Nephron progenitor cell (in vitro differentiated cells): Measurements from ENCODE around the gene PCDHGA5.
"Not testable (repeated sequence)": the region's sequence is repeated elsewhere in the genome, so short reads cannot be mapped to it uniquely, and the experiment has no call there.

Experiments
- DNase-seq: peaks from one replicate; pipeline ENCODE4 v3.0.0; 2021
- H3K27ac Mint-ChIP-seq: 2 replicates; pipeline ENCODE4 v1.8.0; 2021; ENCODE audit warnings: mild to moderate bottlenecking, moderate library complexity, mixed read lengths
- H3K27me3 Mint-ChIP-seq: 2 replicates; pipeline ENCODE4 v1.8.0; 2021; ENCODE audit warnings: mild to moderate bottlenecking, low read depth, mixed read lengths; ENCODE audit not compliant: poor library complexity
- H3K36me3 Mint-ChIP-seq: 2 replicates; pipeline ENCODE4 v1.8.0; 2021; ENCODE audit warnings: low read depth, mixed read lengths
- H3K4me1 Mint-ChIP-seq: 2 replicates; pipeline ENCODE4 v1.8.0; 2021; ENCODE audit warnings: mixed read lengths
- H3K4me3 Mint-ChIP-seq: 2 replicates; pipeline ENCODE4 v1.8.0; 2021; ENCODE audit warnings: mild to moderate bottlenecking, moderate library complexity, mixed read lengths
- H3K9me3 Mint-ChIP-seq: 2 replicates; pipeline ENCODE4 v1.8.0; 2021; ENCODE audit warnings: mild to moderate bottlenecking, moderate library complexity, mixed read lengths
- CTCF ChIP-seq: fragments of 200-600 bp; sonication (generic); IDR thresholded peaks from 2 replicates; pipeline ENCODE4 v1.5.0; 2021; ENCODE audit warnings: antibody characterized with exemption

PCDHGA5 gene

GRCh38 chr5:141326088-141326854, 37.7 kb upstream of the PCDHGA5 start:
- Mint-ChIP-seq H3K9me3 (peaks cover 89% of the 10 kb centered on the region), H3K27ac (no peak overlapping the region), H3K36me3 (peaks cover 40% of the 10 kb centered on the region), H3K4me1 (no peaks in the 10 kb centered on the region), H3K4me3 (peak overlapping the region; percentile 77), H3K27me3 (peaks cover 17% of the 10 kb centered on the region)
- TF ChIP-seq CTCF = peak; percentile 19
- peak; percentile 26 for DNase-seq

- DNase-seq = no peak
- no peak overlapping the region for H3K27ac Mint-ChIP-seq
- peaks cover 17% of the 10 kb centered on the region for H3K27me3 Mint-ChIP-seq
- peaks cover 25% of the 10 kb centered on the region for H3K36me3 Mint-ChIP-seq
- no peaks in the 10 kb centered on the region for H3K4me1 Mint-ChIP-seq
- peaks cover 86% of the 10 kb centered on the region for H3K9me3 Mint-ChIP-seq
- no peak for TF ChIP-seq CTCF
- H3K4me3 Mint-ChIP-seq = no peak overlapping the region
Measured at GRCh38 chr5:141328231-141328630, 35.7 kb upstream of the PCDHGA5 start.

GRCh38 chr5:141330299-141331080, 33.5 kb upstream of the PCDHGA5 start, which contains the start of gene PCDHGA1:
TSS of gene PCDHGA1 (plus strand) at chr5:141330514.
- Mint-ChIP-seq H3K27ac (no peak within 1 kb of the TSS), H3K9me3 (peaks cover 92% of the 10 kb centered on the region), H3K4me3 (no peak within 1 kb of the TSS), H3K4me1 (no peaks in the 10 kb centered on the region), H3K36me3 (peaks cover 18% of the 10 kb centered on the region), H3K27me3 (peaks cover 16% of the 10 kb centered on the region)
- TF ChIP-seq CTCF = no peak
- no peak for DNase-seq

GRCh38 chr5:141332571-141332970, 31.4 kb upstream of the PCDHGA5 start:
- not testable (repeated sequence) for H3K36me3 Mint-ChIP-seq, H3K27ac Mint-ChIP-seq, H3K4me1 Mint-ChIP-seq, DNase-seq, H3K4me3 Mint-ChIP-seq
- H3K27me3 Mint-ChIP-seq = peaks cover 13% of the 10 kb centered on the region
- peaks cover 93% of the 10 kb centered on the region for H3K9me3 Mint-ChIP-seq

GRCh38 chr5:141338538-141339306, 25.2 kb upstream of the PCDHGA5 start, which contains the start of gene PCDHGA2:
TSS of gene PCDHGA2 (plus strand) at chr5:141338760.
- DNase-seq = no peak

GRCh38 chr5:141340781-141341354, 23.1 kb upstream of the PCDHGA5 start:
- not testable (repeated sequence) for H3K4me3 Mint-ChIP-seq, H3K27ac Mint-ChIP-seq, H3K27me3 Mint-ChIP-seq, DNase-seq, H3K4me1 Mint-ChIP-seq
- Mint-ChIP-seq H3K36me3 (peaks cover 14% of the 10 kb centered on the region), H3K9me3 (peaks cover 91% of the 10 kb centered on the region)

More at GRCh38 chr5:141338538-141339306, 25.2 kb upstream of the PCDHGA5 start, which contains the start of gene PCDHGA2:
- peaks cover 91% of the 10 kb centered on the region for H3K9me3 Mint-ChIP-seq
- H3K36me3 Mint-ChIP-seq = peaks cover 10% of the 10 kb centered on the region
- no peaks in the 10 kb centered on the region for H3K4me1 Mint-ChIP-seq
- peaks cover 3% of the 10 kb centered on the region for H3K27me3 Mint-ChIP-seq
- H3K4me3 Mint-ChIP-seq = no peak within 1 kb of the TSS
- TF ChIP-seq CTCF = no peak
- H3K27ac Mint-ChIP-seq = no peak within 1 kb of the TSS
